HG03280 (cell line): ENCODE results near the gene PEX5L.

Experiments
- ATAC-seq: cut with Tn5 transposase; IDR thresholded peaks from one replicate; pipeline ENCODE4 v1.9.1; 2021; ENCODE audit warnings: mild to moderate bottlenecking, moderate library complexity; ENCODE audit not compliant: unreplicated experiment

PEX5L gene

GRCh38 chr3:179958143-179958542 lies 78.6 kb downstream of the PEX5L start:
- no peak for ATAC-seq

GRCh38 chr3:179957264-179957845 lies 79.4 kb downstream of the PEX5L start:
- no peak for ATAC-seq

GRCh38 chr3:179956416-179956830 lies 80.3 kb downstream of the PEX5L start:
- peak; percentile 92 for ATAC-seq

- ATAC-seq: no peak
These were observed 80.9 kb downstream of the PEX5L start for GRCh38 chr3:179955809-179956208.

GRCh38 chr3:179955286-179955685 lies 81.5 kb downstream of the PEX5L start:
- ATAC-seq: no peak

- ATAC-seq: no peak
These were observed 82.5 kb downstream of the PEX5L start for GRCh38 chr3:179953993-179954870.

GRCh38 chr3:179950840-179951239 lies 85.9 kb downstream of the PEX5L start:
- ATAC-seq: no peak

- ATAC-seq: peak; percentile 22
These were observed 86.9 kb downstream of the PEX5L start for GRCh38 chr3:179949869-179950268.

GRCh38 chr3:179949412-179949811 lies 87.3 kb downstream of the PEX5L start:
- peak; percentile 88 for ATAC-seq

GRCh38 chr3:179948740-179949139 lies 88.0 kb downstream of the PEX5L start:
- ATAC-seq: no peak

GRCh38 chr3:179945569-179945968 lies 91.2 kb downstream of the PEX5L start:
- ATAC-seq: no peak

GRCh38 chr3:179943117-179943880 lies 93.4 kb downstream of the PEX5L start:
- ATAC-seq: no peak

- no peak for ATAC-seq
These were observed 94.1 kb downstream of the PEX5L start for GRCh38 chr3:179942553-179943075.

- ATAC-seq: no peak
These were observed 101.0 kb downstream of the PEX5L start for GRCh38 chr3:179935710-179936109.

- no peak for ATAC-seq
These were observed 102.8 kb downstream of the PEX5L start for GRCh38 chr3:179933914-179934313.

GRCh38 chr3:179933080-179933479 lies 103.7 kb downstream of the PEX5L start:
- no peak for ATAC-seq

GRCh38 chr3:179932674-179933073 lies 104.1 kb downstream of the PEX5L start:
- no peak for ATAC-seq

GRCh38 chr3:179929091-179929529 lies 107.6 kb downstream of the PEX5L start:
- peak; percentile 68 for ATAC-seq

- ATAC-seq: no peak
These were observed 109.5 kb downstream of the PEX5L start for GRCh38 chr3:179927191-179927590.

- ATAC-seq: no peak
These were observed 114.8 kb downstream of the PEX5L start for GRCh38 chr3:179921951-179922350.

GRCh38 chr3:179921500-179921899 lies 115.2 kb downstream of the PEX5L start:
- ATAC-seq: peak; percentile 84
